NCI-H2171 (cell line): ENCODE data around the gene AAMDC.

Experiments used
- DNase-seq: peaks from one replicate; lab custom pipeline; 2025; lab: John Stamatoyannopoulos, UW

The AAMDC gene

DNA sequence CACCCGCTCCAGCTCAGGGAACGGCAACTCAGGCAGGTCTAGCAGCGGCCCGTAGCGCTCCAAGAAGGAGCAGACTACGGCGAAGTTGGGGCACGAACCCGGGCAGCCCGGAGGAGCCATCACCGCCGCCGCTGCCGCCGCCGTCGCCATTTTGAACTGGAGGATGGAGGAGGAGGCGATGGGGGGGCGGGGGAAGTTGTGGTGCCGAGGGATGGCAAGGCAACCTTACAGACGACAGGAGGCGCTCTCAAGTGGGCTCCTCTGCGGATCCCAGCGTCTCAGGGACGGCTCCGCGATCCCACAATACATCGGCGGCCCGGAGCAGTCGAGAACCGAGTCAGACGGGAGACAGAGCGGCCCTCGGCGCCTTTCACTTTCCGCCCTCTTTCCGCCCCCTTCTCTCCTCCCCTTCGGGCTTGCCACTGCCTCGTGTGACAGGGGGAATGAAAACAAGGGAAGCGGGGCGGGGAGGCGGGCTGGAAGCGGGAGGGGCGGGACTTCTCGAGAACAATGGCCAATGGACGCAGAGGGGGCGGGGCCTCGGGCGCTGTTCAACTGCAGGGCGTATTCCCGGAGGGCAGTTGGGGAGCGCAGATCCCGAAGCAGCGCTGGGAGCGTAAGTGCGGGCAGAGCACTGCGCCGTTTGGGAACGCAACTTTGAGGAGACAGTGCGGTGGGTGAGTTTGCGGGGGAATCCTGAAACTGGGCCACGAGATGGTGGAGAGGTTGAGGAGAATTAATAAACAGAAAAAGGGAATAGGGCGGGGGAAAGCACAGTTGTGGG is at the start of gene AAMDC, which contains the start of gene RSF1:
Gene AAMDC (plus strand): TSS at position 580 of the 784 bp plus-strand sequence. CDS start 21,353 bp downstream, outside the sequence.
Gene RSF1 (minus strand): TSS at position 158 of the 784 bp plus-strand sequence. CDS start 8 bp downstream, at position 150.
- peak; percentile 100 for DNase-seq

DNA sequence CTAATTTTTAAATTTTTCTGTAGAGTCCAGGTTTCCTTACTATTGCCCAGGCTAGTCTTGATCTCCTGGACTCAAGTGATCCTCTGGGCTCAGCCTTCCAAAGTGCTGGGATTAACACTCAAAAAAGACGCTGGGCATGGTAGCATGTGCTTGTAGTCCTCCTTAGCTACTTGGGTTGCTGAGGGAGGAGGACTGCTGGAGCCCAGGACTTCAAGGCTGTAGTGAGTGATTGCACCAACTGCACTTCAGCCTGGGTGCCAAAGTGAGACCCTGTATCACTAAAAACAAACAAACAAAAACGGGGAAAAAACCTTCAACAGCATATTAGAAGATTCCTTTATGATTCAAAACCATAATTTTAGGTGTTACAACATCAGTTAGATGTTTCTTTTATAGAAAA is 45.0 kb upstream of the AAMDC start:
- no peak for DNase-seq

DNA sequence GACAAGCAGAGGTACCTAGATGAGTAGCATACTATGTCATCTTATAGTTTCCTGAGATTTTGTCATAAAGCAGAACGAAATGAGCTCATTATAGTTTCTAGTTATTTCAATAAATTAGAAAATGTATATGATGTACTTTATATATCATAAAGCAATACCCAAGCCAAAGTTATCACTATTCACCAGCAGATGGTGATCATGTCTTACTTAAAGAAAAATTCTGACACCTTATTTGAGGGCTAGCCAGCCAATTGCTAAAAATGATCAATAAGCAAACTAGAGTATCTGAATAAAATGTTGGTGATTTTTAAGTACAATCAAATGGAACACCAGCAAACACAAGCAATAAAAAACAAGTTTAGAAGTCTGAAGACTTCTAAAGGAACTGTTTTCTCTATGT is 44.5 kb upstream of the AAMDC start:
- DNase-seq = peak; percentile 27

DNA sequence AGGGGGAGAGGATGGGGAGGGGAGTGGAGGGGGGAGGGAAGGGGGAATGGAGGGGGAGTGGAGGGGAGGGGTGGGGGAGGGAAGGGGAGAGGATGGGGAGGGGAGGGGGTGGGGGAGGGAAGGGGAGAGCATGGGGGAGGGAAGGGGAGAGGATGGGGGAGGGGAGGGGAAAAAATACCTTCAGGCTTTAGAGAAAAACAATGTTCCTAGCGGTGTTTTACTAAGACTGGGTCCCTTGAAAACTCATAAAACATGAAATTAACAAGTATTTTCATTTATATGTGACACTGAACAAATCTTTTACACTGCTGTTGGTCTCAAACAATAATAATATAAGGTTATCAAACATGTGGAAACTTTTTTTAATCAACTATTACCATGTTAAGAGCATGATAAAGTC is 42.8 kb upstream of the AAMDC start:
- no peak for DNase-seq

DNA sequence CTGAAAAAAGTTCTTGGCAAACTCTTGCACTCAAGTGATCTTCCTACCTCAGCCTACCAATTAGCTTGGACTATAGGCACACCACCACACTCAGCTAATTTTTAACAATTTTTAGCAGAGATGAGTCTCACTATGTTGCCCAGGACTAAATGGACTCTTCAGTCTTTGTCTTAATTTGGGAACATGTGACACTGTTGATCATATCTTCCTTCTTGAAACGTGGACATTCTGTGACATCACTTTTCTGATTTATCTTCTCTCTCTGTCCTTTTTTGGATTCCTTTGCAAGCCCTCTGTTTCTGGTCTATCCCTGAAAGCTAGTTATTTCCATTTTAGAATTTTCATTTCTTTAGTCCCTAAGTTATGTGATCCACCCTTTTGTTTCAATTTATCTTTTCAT is 42.4 kb upstream of the AAMDC start:
- no peak for DNase-seq

DNA sequence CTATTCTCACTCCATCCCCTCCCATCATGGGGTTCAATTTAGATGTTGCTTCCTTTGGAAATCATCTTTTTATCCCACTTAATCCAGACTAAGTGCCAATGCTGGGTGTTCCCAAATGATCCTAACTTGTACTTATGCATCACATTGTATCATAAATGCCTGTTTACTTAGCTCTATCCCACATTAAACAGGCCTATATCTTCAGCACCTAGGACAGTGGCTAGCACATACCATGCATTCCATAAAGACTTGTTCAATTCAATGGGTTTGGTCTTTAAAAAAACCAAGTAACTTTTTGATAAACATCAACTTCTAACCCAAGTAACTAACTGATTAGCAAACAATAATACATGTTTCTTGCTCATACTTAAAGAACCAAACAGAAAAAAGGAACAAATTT is 41.0 kb upstream of the AAMDC start:
- DNase-seq = no peak

DNA sequence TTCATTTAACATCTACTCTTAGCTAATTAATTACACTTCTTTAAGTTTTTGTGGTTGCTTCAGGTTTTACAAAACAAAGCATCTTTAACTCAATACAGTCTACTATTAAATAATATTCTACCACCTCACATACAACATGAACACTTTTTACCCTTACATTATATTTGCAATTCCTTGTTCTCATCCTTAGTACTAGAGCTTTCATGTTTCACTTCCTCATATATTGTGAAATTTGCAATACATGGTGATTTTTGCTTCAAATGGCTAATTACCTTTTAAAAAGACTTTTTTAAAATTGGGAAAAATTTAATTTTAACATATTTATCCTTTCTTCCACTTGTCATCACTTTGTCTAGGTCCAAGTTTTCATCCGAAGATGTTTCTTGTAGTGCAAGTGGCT is 37.9 kb upstream of the AAMDC start:
- no peak for DNase-seq

DNA sequence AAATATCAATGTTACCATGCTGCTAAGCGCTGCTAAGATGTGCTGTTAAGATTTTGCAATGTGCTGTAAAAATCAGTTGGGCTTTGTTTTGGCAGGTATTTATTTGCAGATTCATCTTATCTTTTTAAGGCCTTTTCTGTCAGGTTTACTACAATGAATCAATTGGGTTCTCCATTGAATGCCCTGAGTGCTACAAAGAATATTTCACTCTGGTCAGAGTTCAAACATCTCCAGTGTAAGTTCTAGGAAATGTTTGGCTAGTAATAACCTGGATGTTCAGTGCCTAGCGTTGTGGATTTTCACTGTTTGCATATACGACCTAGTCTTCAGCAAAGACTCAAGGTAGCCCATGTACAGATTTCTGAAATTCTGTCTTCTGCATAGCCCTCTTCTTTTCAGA is 36.4 kb upstream of the AAMDC start:
- no peak for DNase-seq

DNA sequence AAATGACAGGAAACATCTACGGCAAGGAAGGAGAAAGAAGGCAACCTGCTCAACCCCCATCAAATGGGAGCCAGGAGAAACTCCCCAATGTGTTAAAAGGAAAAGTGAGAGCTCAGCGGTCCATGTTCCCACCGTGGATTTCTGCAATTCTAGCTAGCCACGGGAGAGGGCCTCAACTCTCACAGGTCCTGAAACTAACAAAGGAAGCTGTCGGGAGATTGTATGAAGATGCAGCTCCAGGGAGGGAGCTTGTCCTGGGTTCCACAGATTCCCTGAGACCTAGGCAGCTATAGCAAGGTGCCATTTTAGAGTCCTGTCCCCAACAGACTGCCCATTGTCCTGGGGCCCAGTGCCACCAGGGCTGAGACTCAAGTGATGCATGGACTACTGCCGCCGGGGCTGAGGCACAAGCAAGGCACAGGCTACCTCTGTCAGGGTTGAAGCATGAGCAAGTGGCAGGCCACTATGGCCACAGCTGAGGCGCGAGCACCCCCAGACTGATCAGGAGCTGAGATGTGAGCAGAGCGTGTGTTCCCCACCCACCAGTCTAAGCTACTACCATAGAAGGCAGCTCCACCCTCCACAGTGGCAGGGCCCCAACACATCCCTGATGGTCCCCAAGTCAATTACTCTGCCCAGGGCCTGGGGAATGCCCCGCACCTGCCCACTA is 31.7 kb upstream of the AAMDC start:
- no peak for DNase-seq

DNA sequence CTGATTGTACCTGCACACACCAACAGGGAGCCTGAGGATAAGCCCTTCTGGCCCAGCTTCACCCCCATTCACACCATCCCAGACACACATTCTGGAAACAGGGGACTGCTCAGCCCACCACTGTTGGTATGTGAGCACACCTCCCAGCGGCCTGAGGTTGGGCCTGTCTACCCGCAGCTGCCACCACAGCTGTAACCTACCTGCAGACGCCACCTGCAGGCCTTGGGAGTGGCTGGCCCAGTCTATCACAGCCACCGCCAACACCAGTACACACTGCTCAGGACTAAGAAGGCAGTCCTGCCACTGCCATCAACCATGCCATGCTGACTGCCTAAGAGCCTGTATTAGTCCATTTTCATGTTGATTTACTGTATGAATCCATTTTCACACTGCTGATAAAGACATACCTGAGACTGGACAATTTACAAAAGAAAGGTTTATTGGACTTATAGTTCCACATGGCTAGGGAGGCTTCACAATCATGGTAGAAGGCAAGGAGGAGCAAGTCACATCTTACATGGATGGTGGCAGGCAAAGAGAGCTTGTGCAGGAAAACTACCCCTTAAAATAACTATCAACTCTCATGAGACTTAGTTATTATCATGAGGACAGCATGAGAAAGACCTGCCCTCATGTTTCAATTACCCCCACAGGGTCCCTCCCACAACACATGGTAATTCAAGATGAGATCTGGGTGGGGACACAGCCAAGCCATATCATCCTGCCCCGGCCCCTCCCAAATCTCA is 31.0 kb upstream of the AAMDC start:
- DNase-seq = no peak

DNA sequence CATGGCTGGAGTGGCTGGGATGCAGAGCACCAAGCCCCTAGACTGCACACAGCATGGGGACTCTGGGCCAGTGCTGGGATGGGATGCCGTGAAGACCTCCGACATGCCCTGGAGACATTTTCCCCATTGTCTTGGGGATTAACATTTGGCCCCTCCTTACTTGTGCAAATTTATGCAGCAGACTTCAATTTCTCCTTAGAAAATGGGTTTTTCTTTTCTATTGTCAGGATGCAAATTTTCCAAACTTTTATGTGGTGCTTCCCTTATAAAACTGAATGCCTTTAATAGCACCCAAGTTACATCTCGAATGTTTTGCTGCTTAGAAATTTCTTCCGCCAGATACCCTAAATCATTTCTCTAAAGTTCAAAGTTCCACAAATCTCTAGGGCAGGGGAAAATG is 29.6 kb upstream of the AAMDC start:
- DNase-seq = no peak

DNA sequence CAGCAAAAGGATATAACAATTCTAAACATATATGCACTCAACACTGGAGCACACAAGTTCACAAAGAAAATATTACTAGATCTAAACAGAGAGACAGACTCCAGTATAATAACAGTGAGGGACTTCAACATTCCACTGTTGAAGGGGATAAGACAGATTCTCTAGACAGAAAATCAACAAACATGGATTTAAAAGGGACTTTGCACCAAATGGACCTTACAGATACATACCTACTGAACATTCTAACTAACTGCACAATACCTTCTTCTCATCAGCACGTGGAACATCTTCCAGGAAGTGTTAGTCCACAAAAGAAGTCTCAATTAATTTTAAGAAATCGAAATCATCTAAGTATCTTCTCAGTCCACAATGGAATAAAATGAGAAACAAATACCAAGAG is 27.0 kb upstream of the AAMDC start:
- DNase-seq = no peak

DNA sequence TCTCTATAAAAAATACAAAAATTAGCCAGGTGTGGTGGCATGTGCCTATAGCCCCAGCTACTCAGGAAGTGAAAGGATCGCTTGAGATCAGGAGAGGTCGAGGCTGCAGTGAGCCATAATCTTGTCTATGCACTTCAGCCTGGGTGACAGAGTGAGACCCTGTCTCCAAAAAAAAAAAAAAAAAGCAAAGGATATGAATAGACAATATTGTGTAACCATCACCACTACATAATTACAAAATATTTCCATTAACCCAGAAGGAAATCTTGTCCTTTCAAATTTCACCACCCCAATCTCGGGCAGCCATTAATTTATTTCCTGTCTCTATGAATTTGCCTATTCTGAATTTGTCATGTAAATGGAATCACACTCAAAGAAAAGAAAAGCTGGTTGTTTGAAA is 21.6 kb upstream of the AAMDC start:
- no peak for DNase-seq

DNA sequence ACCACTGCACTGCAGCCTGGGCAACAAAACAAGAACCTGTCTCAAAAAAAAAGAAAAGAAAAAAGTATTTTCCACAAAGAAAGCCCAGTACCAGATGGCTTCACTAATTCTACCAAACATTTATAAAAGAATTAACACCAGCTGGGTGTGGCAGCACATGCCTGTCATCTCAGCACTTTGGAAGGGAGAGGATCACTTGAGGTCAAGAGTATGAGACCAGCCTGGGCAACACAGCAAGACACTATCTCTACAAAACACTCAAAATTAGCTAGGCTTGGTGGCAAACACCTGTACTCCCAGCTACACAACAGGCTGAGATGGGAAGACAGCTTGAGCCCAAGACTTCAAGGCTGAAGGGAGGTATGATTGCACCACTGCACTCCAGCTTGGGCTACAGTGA is 20.5 kb upstream of the AAMDC start:
- DNase-seq = no peak

DNA sequence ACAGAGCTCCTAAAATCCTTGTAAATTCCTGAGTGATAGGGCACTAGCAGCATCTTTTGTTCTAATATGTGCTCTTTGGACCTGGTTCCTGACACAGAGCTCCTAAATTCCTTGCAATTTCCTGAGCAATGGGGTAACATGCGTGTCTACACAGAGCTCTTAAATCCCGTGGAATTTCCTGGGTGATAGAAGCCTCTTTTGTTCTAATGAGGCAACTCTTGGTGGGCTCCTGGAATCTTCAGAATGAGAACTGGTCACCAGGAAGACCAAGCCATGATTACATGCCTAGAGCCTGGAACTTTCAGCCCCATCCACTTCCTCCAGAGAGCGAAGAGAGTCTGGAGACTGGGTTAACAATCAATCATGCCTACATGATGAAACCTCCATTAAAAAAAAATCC is 19.5 kb upstream of the AAMDC start:
- no peak for DNase-seq

DNA sequence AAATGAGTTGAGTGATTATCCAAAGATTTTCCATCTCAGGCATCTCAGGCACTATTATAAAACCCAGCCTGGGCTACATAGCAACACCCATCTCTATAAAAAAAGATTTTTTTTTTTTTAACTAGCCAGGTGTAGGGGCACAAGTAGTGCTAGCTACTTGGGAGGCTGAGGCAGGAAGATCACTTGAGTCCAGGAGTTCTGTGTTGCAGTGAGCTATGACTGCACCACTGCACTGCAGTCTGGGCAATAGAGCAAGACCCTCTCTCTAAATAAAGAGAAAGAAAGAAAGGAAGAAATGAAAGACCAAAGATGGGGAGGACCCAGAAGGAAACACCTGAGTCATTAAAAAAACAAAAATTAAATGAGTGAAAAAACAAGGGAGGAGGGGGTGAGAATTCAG is 14.5 kb upstream of the AAMDC start:
- no peak for DNase-seq

DNA sequence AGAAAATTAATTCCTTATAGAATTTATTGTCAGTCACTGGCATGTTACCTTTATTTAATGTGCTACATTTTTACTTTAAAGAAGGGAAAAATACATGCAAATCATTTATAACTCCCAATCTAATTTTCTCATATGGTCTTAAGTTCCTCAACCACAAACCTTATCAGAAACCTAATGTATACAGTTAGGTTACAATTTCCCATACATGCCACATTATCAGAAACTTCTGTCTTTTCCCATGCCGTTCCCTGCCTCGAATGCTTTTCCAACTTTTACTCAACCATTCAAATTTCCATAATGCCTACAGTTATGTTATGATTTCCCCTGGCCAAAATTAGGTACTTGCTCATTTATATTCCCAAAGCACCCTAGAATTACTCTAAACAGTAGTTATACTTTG is 14.0 kb upstream of the AAMDC start:
- DNase-seq = no peak

DNA sequence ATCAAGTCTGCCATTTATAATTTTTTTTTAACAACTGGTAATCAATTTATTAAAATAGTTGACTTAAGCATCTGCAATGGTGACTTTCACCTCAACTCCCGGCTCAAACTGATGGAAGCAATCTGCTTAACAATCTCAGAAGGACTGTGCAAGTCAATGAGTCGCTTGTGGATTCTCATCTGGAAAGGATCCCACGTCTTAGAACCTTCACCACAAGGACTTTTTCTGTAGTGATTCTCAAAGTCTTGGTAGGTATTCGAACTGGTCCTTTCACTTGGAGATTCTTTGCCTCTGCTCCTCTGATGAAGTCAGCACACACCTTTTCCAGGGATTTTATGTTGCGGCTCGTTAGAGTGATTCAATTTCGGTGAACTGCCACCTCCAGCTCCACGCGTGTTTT is 7.7 kb upstream of the AAMDC start:
- no peak for DNase-seq

DNA sequence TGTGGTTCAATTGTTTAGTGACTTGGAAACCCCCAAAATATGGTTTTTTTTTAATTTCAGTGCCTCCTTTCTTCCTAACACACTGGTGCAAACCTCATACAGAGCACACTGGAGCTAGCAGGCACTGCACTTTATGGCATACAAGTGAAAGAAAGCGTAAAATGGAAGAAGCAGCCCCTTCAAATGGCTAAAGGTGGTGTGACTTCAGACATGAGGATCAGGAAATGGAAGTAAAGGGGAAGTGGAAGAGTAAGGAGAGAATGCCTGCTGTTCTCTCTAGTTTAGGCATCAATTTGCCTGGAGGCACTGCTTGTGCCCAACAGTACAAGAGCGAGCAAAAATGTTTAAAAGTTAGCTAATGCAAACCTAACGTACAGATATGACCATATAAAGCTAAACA is 6.1 kb upstream of the AAMDC start:
- DNase-seq = no peak

DNA sequence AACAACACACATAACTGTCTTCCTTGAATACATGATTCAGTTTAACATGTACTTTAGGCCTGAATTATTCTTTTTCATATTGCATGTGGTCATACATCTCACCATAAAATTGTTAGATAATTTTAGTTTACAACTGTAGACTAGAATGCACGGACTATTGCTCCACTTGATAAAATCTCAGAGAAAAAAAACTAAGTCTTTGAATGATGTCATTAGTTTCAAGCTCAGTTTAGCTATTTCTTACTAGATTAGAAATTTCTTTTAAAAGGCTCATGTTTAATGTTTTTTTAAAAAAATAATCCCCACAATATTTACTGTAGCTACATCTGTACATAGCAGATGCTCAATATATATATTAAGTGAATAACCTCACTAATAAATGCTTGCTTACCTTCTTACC is 5.5 kb upstream of the AAMDC start:
- no peak for DNase-seq

DNA sequence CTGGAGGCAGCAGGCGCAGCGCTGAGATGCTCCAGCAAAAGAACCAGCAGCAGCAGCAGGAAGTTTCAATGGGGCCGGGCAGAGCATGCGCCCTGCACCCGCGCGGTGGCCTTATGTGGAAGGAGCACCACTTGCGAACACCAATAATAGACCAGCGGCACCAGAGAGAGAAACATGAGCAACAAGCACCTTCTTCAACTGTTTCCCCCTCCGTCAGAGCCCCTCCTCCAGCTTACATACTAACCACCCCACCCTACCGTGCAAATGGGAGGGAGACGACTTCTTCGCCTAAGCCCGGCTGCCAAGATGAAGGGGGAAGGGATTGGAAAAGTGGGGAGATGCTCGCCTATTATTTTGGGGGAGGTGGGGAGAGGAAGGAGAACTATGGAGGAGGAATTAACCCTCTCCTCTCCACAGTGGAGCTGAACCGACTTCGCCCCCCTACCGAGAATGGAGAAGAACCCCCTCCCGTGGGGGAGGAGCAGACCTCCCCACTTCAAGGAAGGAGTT is 1.5 kb upstream of the AAMDC start:
- DNase-seq = peak; percentile 87

DNA sequence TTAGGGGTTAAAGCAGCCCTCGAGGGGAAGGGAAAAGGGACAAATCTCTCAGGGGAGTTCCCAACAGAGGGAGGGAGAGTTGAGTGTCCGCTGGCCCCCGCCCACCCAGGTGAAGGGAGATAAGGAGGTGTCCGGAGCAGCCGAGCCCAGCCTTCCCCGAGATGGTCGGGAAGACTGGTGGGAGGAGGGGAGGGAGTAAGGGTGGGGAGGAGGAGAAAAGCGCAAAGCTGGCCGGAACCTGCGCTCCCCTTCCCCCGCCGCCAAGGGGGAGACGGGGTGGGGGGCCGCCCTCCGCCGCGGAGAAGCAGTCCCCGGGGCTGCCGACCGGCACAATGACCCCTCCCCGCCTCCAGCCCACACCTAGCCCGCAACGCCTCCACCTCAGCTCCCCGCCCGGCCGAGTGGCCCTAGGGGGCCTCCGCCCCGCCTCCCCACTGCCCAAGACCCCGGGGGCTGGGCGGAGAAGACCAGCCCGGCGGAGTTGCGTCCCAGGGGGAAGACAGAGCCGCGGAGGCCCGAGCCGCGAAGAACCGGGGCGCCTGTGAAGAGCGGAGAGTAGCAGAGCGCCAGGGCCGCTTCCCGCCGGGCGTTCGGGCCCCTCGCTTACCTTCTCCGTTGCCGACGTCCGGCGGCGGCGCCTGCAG is 901 bp upstream of the AAMDC start:
- peak; percentile 44 for DNase-seq
